ENCODE results near the gene SINHCAF.
A peak's percentile ranks its signal among the peaks of the same experiment; 100 is the strongest.
"Not testable (repeated sequence)": the region's sequence is repeated elsewhere in the genome, so short reads cannot be mapped to it uniquely, and the experiment has no call there.

SINHCAF gene

DNA sequence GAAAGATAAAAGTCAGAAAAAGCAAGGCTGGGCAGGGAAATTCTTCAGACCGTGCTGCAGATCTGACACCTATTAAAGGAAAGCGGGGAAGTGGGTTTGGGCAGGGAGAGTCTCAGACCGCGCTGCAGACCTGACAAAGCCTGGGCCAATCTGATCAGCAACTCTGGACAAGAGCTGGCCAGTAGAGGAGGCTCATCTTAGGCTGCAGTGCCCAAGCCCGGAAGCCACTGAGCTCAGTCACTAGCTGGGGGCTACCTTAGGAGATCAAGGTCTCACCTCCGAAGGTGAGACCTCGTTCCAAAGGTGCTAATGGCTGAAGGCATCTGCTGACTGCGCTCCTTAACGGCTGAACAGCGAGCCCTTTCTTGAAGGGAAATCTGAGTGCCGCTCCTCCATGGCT lies 60.2 kb downstream of the SINHCAF start:
- DNase-seq (ENCODE audit: low read depth in 2 of 2), result no peak

DNA sequence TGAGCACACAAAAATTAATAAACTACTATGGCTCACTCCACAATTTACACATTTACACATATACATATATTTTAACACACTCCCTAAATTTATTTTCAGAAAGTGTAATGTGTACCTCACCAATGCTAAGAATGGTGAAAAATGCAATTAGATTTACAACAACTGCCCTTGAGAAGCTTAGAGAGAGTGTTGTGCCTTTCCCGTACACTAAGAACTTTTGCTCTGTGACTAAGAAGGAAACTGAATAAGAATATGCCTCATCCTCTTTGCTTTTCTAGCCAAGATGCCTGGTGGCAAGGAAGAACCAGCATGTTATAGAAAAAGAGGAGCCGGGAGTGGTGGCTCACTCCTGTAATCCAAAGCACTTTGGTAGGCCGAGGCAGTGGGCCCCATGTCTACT lies 62.3 kb downstream of the SINHCAF start:
- DNase-seq (ENCODE audit: low read depth in 2 of 2), result no peak

DNA sequence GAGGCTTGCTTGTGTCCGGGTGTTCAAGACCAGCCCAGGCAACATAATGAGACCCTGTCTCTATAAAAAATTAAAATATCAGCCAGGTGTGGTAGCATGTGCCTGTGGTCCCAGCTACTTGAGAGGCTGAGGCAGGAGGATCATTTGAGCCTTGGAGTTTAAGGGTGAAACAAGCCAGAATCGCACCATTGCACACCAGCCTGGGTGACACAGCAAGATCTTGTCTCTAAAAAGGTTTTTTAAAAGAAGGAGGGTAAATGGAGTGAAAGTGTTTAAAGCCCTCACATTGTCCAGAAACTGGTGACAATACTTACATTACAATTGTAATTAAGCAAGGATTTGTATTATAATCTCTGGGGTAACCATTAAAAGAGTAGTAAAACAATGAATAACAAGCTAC lies 64.2 kb downstream of the SINHCAF start:
- DNase-seq (ENCODE audit: low read depth in 2 of 2), result no peak

DNA sequence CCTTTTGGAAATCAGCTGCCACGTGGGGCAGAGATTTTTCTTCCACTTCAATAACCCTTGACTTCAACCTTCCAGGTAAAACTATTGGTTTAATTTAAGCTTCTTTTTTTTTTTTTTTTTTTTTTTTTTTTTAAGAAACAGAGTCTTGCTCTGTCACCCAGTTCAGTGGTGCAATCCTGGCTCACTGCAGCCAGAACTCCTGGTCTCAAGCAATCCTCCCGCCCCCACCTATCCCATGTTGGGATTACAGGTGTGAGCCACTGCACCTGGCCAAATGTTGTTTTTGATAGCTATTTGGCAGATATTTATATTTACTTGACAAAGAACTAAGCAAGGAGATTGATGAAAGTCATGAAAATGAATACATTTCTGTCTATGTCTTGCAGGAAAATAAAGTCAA lies 65.1 kb downstream of the SINHCAF start:
- no peak for DNase-seq (ENCODE audit: low read depth in 2 of 2)

DNA sequence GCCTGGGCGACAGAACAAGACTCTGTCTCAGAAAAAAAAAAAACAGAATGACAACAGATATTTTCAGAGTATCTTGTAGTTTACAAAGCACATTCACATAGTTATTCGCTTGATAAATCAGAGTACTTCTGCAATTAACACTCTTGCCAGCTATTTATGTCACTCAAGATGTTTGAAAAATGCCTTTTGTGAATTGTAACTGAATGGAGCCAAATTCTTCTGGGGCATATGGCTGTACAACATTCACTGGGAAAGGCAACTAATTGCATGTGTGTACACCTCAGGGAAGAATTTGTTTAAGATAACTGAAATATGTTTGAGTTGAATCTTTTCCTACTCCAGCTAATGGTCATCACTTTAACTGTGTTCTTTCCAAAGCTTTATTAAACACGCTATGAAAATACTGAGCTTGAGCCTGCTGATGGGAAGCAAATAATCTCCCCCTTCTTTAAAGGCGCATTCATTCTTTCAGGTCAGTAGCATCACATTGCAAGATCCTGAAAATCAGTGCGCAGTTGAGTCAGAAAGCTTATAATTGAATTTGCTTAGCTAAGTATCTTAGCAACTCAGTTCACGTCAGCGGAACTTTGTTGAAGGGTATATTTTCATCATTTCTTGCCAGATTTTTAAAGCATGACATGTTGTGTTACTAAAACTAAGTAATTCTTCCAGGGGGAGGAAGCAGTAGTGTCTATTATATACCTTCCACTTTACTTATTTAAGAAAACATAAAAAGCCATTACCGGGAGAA lies 66.6 kb downstream of the SINHCAF start:
- no peak for DNase-seq (ENCODE audit: low read depth in 2 of 2)

DNA sequence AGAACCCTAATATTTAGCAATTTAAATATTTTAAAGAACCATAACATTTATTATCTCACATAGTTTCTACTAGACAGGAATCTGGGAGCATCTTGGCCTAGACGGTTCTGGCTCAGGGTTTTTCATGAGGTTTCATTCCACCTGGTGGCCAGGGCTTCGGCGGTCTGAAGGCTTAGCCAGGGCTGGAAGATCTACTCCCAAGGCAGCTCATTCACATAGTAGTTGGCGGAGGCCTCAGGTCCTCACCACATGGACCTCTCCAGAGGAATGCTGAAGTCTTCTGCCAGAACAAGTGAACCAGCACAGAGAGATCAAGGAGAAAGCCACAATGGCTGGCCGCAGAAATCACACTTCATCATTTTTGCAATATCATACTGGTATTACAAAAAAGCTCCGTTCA lies 68.2 kb downstream of the SINHCAF start:
- no peak for DNase-seq (ENCODE audit: low read depth in 2 of 2)

DNA sequence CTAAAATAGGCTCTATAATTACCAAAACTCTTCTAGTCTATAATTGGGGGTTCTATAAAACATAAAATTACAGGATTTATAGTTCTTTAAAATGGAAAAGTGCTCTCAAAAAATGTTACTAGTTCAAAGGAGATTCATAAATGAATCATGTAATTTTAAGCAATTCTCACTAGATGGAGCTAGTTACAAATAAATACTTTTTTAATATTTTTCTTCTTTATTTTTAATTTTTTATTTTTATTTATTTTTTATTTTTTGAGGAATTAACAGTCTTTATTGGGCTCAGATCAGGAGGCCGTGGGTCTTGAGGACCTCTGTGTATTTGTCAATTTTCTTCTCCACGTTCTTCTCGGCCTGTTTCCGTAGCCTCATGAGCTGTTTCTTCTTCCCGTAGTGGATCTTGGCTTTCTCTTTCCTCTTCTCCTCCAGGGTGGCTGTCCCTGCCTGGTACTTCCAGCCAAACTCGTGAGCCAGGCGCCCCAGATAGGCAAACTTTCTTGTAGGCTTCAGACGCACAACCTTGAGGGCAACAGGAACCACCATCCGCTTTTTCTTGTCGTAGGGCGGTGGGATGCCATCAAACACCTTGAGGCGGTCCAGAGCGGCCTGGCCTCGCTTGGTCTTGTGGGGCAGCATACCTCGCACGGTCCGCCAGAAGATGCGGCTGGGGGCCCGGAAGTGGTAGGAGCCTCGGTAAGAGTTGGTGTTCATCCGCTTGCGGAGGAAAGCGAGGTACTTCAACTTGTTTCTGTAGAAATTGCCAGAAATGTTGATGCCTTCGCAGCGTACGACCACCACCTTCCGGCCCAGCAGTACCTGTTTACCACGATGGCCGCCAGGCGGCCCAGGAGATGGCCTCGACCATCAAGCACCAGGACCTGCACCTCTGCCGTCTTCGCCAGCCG lies 74.0 kb downstream of the SINHCAF start:
- DNase-seq (ENCODE audit: low read depth in 2 of 2), result not testable (repeated sequence)

DNA sequence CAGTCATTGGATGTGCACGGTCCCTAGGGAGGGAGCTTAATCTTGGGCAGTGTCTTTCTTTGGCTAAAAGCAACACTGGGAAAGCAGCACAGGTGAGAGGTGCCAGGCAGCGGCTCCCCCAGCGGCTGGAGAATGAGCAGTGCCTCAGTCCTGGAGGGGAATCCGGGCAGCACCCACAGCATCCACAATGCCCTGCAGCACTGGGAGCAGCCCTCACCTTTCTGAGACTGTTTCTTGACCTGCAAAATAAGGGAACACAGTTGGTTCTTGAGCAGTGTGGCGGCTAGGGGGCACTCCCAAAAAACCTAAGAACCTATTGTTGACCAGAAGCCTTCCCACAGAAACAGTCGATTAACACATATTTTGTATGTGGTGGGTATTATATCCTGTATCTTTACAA lies 75.8 kb downstream of the SINHCAF start:
- no peak for DNase-seq (ENCODE audit: low read depth in 2 of 2)

DNA sequence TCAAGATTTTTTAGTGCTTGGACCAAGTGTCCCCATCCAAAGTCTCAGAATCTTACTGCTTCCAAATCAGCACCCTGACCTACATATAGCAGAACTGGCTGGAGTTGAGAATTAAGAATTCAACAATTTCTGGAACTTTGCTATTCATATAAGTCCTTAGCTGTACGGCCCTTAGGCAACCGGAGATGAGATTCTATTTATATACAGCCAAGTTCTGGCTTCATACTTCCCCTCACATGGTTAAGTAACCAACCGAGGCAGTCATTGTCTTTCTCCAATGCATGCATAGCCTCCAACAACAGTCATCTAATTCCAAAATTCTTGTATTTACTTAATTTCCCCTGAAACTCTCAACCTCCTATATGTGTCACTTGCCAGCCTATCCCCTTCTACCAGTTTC lies 76.6 kb downstream of the SINHCAF start:
- no peak for DNase-seq (ENCODE audit: low read depth in 2 of 2)

DNA sequence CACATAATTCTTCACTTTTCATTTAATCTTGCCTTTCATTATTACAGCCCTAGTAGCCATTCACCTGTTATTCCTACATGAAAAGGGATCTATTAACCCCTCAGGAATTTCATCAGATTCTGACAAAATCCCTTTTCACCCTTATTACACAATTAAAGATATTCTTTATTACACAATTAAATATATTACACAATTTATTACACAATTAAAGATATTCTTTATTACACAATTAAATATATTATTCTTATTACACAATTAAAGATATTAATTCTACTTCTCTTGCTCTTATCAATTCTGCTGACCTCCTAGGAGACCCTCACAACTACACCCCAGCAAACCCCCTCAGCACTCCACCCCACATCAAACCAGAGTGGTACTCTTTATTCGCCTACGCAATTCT lies 77.1 kb downstream of the SINHCAF start:
- no peak for DNase-seq (ENCODE audit: low read depth in 2 of 2)

DNA sequence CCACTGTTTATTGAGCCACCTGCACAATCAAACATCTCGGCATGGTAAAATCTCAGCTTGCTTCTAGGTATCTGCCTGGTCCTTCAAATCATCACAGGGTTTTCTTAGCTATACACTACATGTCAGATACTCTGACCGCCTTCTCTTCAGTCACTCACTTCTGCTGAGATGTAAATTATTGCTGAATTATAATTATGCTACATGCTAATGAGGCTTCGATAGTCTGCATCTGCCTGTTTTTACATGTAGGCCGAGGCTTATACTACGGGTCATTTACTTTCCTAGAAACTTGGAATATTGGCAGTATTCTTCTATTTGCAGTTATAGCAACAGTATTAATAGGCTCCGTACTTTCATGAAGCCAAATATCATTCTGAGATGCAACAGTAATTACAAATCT lies 77.6 kb downstream of the SINHCAF start:
- no peak for DNase-seq (ENCODE audit: low read depth in 2 of 2)

DNA sequence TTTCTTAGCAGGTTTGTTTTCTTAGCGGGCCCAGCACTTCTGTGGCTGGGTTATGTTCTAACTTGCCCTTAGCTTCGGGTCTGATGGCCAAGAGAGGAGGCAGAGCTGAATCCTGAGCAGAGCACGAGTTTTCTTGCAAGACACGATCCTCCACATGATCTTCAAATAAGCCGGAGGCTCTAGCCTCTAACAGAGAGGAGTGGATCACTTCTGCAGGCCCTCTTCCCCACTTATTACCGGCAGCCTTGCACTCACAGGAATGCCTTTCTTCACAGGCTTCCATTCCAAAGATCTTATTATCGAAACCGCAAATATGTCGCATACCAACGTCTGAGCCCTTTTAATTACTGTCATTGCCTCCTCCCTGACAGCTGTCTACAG lies 79.5 kb downstream of the SINHCAF start:
- DNase-seq (ENCODE audit: low read depth in 2 of 2), result no peak

DNA sequence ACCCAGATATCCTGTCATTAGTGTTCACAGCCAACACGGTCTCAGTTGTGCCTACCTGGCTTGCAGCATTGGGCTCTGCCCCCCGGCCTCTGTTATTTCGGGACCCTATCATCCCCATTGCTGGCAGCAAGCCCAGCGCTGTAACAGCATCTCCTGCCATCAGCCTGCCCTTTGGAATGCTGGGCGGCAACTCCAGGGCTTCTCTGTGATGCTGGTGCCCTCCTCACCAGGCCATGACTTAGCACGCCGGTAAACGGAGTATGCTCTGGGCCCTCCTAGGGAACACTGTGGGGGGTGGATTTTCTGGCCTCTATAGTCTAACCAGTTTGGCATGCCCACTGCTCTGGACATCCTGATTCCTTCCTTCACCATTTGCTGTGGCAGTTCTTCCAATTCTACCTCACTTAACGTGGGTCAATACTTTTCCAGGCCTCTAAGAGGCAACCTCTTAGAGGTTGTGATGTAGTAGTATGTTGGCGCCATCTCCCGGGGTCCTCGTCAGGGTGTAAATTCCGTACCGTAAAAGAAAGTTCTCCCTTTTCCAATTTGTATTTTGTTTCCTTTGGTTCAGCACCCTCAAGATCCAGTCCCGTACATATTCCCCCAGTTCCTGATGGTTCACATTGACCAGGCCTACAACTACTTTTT lies 80.0 kb downstream of the SINHCAF start:
- no peak for DNase-seq (ENCODE audit: low read depth in 2 of 2)

DNA sequence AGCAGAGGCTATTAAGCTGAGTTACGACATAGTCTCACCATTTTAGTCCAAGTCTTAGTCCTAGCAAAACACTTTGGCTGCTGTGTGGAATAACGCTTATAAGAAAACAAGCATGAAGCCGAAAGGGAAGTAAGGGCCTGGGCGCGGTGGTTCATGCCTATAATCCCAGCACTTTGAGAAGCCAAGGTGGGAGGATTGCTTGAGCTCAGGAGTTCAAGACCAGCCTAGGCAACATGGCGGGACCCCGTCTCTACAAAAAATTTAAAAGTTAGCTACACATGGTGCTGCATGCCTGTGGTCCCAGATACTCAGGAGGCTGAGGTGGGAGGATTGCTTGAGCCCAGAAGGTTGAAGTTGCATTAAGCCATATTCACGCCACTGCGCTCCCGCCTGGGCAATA lies 83.5 kb downstream of the SINHCAF start:
- DNase-seq (ENCODE audit: low read depth in 2 of 2), result not testable (repeated sequence)

DNA sequence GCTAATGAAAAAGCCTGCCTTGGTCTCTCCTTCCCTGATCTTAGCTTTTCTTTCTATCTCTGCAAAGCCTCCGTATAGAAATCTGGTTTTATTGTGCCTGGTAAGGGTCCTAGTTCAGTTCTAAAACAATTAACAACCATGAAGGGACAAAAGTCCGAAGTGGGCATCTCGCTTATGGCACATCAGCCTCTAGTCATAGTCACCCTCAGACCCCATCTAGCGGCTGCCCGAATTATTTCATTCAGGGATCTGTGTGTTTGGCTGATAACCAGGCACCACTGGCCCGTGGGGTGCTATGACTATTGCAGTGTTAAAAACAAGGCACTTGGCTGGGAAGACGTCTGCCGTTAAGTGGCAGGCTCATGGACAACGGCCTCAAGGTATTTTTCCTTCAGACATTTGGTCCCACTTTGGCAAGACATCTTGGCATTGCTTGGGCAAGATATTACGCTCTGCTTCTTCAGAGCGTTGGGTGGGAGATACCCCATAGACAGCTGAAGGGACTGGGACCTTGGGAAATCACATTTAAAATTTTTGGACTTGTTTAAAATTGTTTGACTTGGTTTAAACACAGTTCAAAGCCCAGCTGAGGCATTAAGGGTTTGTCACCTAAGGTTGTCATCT lies 87.1 kb downstream of the SINHCAF start:
- peak; percentile 20 for DNase-seq (ENCODE audit: low read depth in 2 of 2)

DNA sequence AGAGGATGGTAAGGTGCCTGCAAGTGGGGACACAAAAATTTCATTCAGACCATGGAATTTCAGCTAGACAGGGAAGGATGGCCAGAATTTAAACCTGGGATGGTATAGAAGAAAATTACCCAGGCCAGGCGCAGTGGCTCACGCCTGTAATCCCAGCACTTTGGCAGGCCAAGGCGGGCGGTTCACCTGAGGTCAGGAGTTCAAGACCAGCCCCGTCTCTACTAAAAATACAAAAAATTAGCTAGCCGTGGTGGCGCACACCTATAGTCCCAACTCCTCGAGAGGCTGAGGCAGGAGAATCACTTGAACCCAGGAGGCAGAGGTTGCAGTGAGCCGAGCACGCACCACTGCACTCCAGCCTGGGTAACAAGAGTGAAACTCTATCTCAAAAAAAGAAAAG lies 87.6 kb downstream of the SINHCAF start:
- not testable (repeated sequence) for DNase-seq (ENCODE audit: low read depth in 2 of 2)

DNA sequence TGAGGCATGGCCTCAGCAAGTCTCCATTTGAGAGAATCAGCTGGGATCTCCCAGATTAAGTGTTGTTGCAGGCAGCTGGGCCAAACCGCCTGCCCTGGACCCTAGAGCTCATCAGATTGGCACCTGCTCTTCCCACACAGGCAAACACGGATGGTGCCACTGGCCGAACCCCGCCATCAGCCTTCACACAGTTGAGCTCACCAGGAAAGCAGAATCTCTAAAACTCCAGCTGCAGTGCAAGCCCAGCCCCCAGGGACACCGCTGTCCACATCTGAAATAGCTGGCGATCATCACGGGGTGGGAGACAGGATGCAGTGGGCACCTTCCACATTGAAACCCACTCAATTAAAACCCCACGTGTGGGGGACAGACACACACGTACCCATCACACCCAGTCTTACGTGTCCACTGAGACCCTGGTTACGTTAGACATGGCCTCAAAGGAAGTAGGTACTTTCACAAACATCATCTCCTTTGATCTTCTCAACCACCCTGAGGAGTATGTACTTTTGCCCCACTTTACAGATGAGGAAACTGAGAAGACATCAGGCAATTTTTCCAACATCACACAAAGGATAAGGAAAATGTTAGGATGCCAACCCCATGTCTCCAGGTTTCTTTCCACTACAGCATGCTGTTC lies 88.8 kb downstream of the SINHCAF start:
- no peak for DNase-seq (ENCODE audit: low read depth in 2 of 2)

DNA sequence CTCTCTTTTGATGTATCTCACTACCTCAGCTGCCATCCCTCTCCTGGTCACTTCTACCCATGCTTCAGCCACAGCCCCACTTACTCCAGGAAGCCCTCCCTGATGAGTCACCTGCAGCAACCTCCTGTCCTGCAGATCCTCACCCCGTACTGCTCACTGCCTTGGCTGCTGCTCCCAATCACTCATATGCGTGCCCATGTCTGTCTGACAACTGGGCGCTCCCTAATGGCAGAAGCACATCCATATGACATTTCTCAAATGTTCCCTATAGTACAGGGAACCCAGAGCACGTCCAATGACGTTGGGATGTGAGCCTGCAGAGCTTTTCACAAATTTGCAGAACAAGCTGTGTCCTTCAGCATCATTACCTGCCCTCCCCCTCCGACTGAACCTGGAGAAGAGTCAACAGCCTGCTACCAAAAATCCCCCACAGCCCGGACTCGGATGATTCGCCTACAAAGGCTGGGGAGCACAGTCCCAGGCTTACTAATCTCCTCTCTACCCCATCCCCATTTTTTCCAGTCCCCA lies 90.0 kb downstream of the SINHCAF start:
- no peak for DNase-seq (ENCODE audit: low read depth in 2 of 2)

DNA sequence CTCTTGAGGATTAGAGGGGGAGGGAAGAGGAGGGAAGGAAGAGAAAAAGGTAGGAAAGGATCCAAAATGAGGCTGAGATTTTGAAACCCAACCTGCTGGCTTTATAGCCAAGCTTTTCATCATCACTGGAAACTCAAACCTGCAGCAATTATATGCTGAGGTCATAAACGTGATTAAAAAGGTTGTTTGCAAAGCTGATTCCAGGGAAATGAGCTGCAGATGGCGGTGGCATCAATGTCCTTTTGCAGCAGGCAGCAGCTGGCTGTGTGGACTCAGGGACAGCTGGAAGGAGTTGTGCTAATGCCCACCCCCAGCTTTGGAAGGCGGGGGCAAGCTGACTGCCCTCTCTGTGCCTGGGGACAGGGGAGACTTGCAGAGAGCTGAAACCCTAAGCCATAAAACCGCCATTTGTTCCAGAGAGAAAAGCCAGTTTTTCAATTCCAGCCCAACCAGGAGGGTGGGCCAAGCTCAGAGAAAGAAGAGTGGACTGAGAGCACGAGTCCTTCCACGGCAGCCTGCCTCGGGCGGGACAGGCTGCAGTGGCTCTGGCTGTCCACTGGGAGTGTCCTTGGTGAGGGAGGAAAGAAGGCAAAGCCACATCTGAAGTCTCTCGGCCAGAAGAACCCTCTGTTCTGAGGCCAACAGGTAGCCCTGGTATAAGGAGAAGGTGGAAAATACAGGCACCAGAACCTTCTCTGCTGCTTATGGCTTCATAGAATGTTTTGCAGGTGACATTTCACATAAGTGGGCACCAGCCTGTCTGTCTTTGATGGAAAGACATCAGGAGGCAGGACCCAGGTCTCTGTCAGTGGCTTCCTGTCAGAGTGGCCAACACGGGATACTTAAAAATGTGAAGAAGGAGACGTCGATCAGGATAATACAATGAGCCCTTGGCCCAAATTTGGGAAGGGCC lies 90.7 kb downstream of the SINHCAF start:
- no peak for DNase-seq (ENCODE audit: low read depth in 2 of 2)

DNA sequence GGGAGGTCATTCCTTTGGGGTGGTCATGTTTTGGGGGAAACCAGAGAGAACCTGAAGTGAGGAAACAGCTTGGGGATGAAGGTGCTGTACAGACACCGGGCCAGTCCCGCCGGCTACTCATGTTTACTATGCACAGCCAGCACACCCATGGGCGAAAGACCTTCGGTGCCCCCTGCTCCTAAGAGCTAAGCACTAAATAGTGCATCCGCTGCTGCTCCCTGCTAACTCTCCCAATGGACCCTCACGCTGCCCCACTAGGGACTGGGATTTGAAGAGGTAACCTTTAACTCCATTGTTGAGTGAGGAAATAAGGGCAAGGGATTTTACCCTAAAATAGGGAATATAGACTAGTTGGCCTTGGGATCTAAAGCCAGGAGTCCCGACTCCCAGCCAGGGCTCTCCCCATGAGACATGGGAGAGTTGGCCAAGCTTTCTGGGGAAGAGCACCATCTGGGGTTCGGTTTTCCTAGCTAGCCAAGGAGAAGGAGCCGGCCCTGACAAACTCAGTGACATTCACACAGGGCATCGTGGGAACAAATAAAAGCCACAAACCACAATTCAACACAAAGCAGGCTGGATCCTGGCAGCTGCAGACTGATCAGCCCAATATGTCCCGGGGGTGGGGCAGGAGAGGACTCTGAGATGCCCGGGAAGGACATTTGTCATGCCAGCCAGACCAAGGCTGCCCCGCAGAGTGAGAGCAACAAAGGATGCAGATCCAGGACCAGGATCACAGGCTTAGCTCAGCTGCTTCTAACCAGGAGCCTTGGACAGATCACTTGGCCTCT lies 91.7 kb downstream of the SINHCAF start:
- DNase-seq (ENCODE audit: low read depth in 2 of 2), result no peak

Data from stimulated activated CD8-positive, alpha-beta memory T cell treated with anti-CD3 and anti-CD28 coated beads, Interleukin-7, amount 100 ng/mL, for 1 hour (primary cell).